PC-3 (cell line): ENCODE data around the gene PLK5. TPM values are rescaled to one million over a fixed set of nuclear protein-coding genes. Genes with fewer than 3 reads are reported as not detected.
A peak's percentile ranks its signal among the peaks of the same experiment; 100 is the strongest.

Source experiments
- ATAC-seq: fragments of 200-7000 bp; cut with Tn5 transposase; 2 replicates; pipeline ENCODE4 v1.9.1; 2020; ENCODE audit warnings: mild to moderate bottlenecking, moderate library complexity
- BruUV-seq: library from RNA; stranded (reverse); fragments of 400-500 nt; replicated peaks from 2 replicates; lab custom pipeline; 2021; lab: Mats Ljungman, UMichigan
- CTCF ChIA-PET: fragments of 300-600 bp; sonication (Branson Sonifier 250); formaldehyde crosslinking; loops from one replicate; lab custom pipeline; 2022; ENCODE audit warnings: antibody characterized with exemption; lab: Charles Lee
- POLR2A ChIA-PET: fragments of 300-600 bp; sonication (Branson Sonifier 250); formaldehyde crosslinking; loops from one replicate; lab custom pipeline; 2022; ENCODE audit warnings: antibody characterized with exemption; ENCODE audit not compliant: unreplicated experiment; lab: Charles Lee
- DNase-seq: peaks from one replicate; pipeline ENCODE4 v3.0.0-alpha.2; 2015
- H2AFZ ChIP-seq: fragments of 300-600 bp; sonication (generic); 2 replicates; pipeline ENCODE4 v1.6.0; 2016; ENCODE audit warnings: antibody characterized with exemption, low read length
- H3F3A ChIP-seq: fragments of 300-600 bp; sonication (generic); one replicate; pipeline ENCODE4 v1.6.0; 2017; ENCODE audit warnings: antibody characterized with exemption, low read length, control low read depth, mild to moderate bottlenecking; ENCODE audit not compliant: unreplicated experiment
- H3K27ac ChIP-seq: fragments of 300-600 bp; sonication (generic); 2 replicates; pipeline ENCODE4 v1.5.1; 2016; ENCODE audit warnings: mild to moderate bottlenecking, low read length
- H3K27me3 ChIP-seq: fragments of 300-600 bp; sonication (generic); 2 replicates; pipeline ENCODE4 v1.6.1; 2016; ENCODE audit warnings: low read length, mixed read lengths
- H3K36me3 ChIP-seq: fragments of 300-600 bp; sonication (generic); 2 replicates; pipeline ENCODE4 v1.6.1; 2016; ENCODE audit warnings: low read depth, mixed run types, low read length, mixed read lengths
- H3K4me1 ChIP-seq: fragments of 300-600 bp; sonication (generic); 2 replicates; pipeline ENCODE4 v1.5.1; 2016; ENCODE audit warnings: low read length; ENCODE audit not compliant: insufficient read depth
- H3K4me2 ChIP-seq: fragments of 300-600 bp; sonication (generic); 2 replicates; pipeline ENCODE4 v1.6.0; 2016; ENCODE audit warnings: low read length
- H3K4me3 ChIP-seq: fragments of 300-600 bp; sonication (generic); 2 replicates; pipeline ENCODE4 v1.5.1; 2016; ENCODE audit warnings: mild to moderate bottlenecking, low read length, mixed read lengths
- H3K79me2 ChIP-seq: fragments of 300-600 bp; sonication (generic); 2 replicates; pipeline ENCODE4 v1.6.1; 2017; ENCODE audit warnings: low read length, mixed read lengths
- H3K9ac ChIP-seq: fragments of 300-600 bp; sonication (generic); 2 replicates; pipeline ENCODE4 v1.6.0; 2016; ENCODE audit warnings: mild to moderate bottlenecking, low read length
- H3K9me2 ChIP-seq: fragments of 300-600 bp; sonication (generic); replicated peaks from 2 replicates; pipeline ENCODE4 v1.6.1; 2016; ENCODE audit warnings: mixed run types, low read length, mixed read lengths
- H3K9me3 ChIP-seq: fragments of 300-600 bp; sonication (generic); 2 replicates; pipeline ENCODE4 v1.6.1; 2016; ENCODE audit warnings: low read length, mixed read lengths
- H4K20me1 ChIP-seq: fragments of 300-600 bp; sonication (generic); 2 replicates; pipeline ENCODE4 v1.6.1; 2016; ENCODE audit warnings: low read length, mixed read lengths
- EZH2 ChIP-seq: fragments of 300-600 bp; sonication (generic); IDR thresholded peaks from one replicate; pipeline ENCODE4 v1.6.1; 2017; ENCODE audit warnings: antibody characterized with exemption, mild to moderate bottlenecking, low read length; ENCODE audit not compliant: unreplicated experiment
- EZH2phosphoT487 ChIP-seq: fragments of 300-600 bp; sonication (generic); IDR thresholded peaks from 2 replicates; pipeline ENCODE4 v1.6.1; 2018; ENCODE audit warnings: mild to moderate bottlenecking, antibody characterized with exemption, low read length, borderline replicate concordance
- intact Hi-C: fragments of 100-400 bp; cut with micrococcal nuclease; formaldehyde crosslinking; loops from 2 replicates; pipeline ENCODE4 v1.9.0; 2023
- total RNA-seq: library from RNA; depleted of rRNA; stranded (reverse); fragments of >200 nt; gene quantifications from 2 replicates; pipeline ENCODE4 v1.2.3, GENCODE V29; 2014
- TF ChIP-seq, protein P1 (sequence below): fragments of 300-600 bp; sonication (generic); conservative IDR thresholded peaks from 2 replicates; pipeline ENCODE4 v1.5.1; 2017; ENCODE audit warnings: antibody characterized with exemption, low read depth, mild to moderate bottlenecking, low read length

The PLK5 gene
- total RNA-seq, 1 experiment from 2014 or later: not detected

DNA sequence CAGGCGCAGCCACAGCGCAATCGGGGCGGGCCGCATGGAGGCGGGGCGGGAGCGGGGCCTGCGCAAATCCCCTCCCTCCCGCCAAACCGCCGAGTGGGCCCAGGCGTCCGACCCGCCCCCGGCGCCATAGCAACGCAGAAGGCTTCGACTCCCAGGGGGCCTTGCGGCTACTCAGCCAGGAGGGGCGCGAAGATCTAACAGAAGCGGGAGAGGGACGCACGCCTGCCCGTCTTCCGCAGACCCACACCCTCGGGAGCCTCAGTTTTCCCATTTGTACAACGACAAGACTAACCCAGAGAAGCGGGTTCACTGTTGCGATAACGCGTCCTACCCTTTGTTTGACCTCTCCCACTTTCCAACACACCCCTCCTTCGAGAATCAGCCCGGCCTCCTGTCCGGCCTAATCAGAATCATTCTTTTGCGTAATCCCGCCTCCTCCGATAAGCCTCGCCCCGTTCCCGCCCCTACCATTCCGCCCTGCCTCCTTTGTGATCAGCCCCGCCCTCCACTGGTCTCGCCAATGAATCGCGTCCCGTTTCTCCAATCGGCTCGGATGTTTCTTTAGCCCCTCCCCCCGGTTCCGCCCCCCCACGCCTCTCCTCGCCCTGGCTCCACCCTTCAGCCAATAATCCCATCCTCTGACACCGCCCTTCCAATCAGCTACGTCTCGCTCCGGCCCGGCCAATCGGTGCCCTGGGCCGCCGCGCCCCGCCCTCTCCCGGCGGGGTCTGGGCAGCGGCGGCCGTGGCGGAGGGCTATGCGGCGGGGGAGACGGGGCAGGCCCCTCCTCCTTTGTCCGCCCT is 33.4 kb upstream of the PLK5 start, which contains the start of gene PCSK4:
Gene PCSK4, minus strand, starts transcription at position 40 of the 803 bp plus-strand sequence. Its CDS starts 4 bp downstream, at position 36.
- Histone ChIP-seq H3K9me2 (no peaks in the 10 kb centered on the region), H4K20me1 (no peaks in the 10 kb centered on the region), H3K4me1 (peaks cover 12% of the 10 kb centered on the region), H3K9ac (peak within 1 kb of the TSS; percentile 67), H3F3A (no peaks in the 10 kb centered on the region), H3K36me3 (no peaks in the 10 kb centered on the region), H3K27me3 (no peaks in the 10 kb centered on the region), H2AFZ (peak within 1 kb of the TSS; percentile 93), H3K9me3 (no peaks in the 10 kb centered on the region), H3K4me2 (peak within 1 kb of the TSS; percentile 92), H3K27ac (no peak within 1 kb of the TSS), H3K4me3 (peak within 1 kb of the TSS; percentile 76), H3K79me2 (0 out of 2 replicates have a peak, but pooled peaks cover 3% of the 10 kb centered on the region)
- ATAC-seq (peak; percentile 88), DNase-seq (peak; percentile 96)
- ChIA-PET CTCF (interaction anchor here (0.6 to 1.0 kb wide), 2 partner anchors 19 to 256 kb away, joined by 3 to 4 read pairs; no protein-coding TSS in a partner anchor), POLR2A (no interaction called here)
- intact Hi-C loops: no loop called here
- BruUV-seq: no TSS peak
- TF ChIP-seq EZH2 (no peak), EZH2phosphoT487 (no peak)
- TF ChIP-seq, protein P1, sequence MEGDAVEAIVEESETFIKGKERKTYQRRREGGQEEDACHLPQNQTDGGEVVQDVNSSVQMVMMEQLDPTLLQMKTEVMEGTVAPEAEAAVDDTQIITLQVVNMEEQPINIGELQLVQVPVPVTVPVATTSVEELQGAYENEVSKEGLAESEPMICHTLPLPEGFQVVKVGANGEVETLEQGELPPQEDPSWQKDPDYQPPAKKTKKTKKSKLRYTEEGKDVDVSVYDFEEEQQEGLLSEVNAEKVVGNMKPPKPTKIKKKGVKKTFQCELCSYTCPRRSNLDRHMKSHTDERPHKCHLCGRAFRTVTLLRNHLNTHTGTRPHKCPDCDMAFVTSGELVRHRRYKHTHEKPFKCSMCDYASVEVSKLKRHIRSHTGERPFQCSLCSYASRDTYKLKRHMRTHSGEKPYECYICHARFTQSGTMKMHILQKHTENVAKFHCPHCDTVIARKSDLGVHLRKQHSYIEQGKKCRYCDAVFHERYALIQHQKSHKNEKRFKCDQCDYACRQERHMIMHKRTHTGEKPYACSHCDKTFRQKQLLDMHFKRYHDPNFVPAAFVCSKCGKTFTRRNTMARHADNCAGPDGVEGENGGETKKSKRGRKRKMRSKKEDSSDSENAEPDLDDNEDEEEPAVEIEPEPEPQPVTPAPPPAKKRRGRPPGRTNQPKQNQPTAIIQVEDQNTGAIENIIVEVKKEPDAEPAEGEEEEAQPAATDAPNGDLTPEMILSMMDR: no peak

DNA sequence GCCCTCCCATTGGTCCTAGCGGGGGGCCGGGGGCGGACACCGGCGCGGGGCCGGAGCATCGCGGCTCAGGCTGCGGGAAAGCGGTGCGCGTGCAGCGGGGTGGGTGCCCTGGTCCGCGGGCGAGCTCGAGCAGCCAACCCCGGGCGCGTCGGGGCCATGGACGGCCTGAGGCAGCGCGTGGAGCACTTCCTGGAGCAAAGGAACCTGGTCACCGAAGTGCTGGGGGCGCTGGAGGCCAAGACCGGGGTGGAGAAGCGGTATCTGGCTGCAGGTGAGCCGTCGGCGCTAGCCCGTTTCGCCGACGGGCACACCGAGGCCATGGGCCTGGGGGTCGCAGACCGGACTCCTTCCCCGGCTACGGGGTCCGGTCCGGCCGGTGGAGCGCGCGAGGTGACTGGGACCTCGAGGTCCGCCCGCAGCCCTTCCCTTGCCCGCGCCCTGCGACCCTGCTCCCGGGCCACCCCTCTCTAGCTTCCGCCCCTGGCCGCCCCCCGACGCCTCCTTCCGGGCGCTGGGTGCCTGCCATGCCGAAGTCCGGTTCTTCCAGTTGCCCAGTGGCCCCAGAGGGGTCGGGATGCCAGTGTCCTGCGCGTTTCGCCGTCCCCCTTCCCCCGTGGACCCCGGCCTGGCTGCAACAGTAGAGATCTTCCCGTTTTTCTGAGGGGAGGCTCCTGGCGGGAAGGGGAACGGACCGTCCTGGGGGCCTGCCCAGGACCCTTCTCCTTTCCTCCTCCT is 32.6 kb upstream of the PLK5 start, which contains the start of gene REEP6:
Gene REEP6, plus strand, starts transcription at position 68 of the 735 bp plus-strand sequence. Its CDS starts 89 bp downstream, at position 157.
- no peak within 1 kb of the TSS for H3K27ac ChIP-seq
- no TSS peak for BruUV-seq
- peak within 1 kb of the TSS; percentile 93 for H2AFZ ChIP-seq
- H3K9ac ChIP-seq: peak within 1 kb of the TSS; percentile 67
- H3K4me2 ChIP-seq: peak within 1 kb of the TSS; percentile 92
- H3K79me2 ChIP-seq: 0 out of 2 replicates have a peak, but pooled peaks cover 3% of the 10 kb centered on the region
- no peaks in the 10 kb centered on the region for H3K9me3 ChIP-seq
- no peaks in the 10 kb centered on the region for H3K27me3 ChIP-seq
- ChIA-PET POLR2A (no interaction called here), CTCF (interaction anchor here (0.6 to 1.0 kb wide), 2 partner anchors 20 to 255 kb away, joined by 3 to 4 read pairs; no protein-coding TSS in a partner anchor)
- no peak for DNase-seq
- peaks cover 12% of the 10 kb centered on the region for H3K4me1 ChIP-seq
- no peak for TF ChIP-seq EZH2
- TF ChIP-seq, protein P1: no peak
- no peak for TF ChIP-seq EZH2phosphoT487
- H3F3A ChIP-seq: no peaks in the 10 kb centered on the region
- no peak for ATAC-seq
- H3K9me2 ChIP-seq: no peaks in the 10 kb centered on the region
- intact Hi-C loops: no loop called here
- no peaks in the 10 kb centered on the region for H3K36me3 ChIP-seq
- H3K4me3 ChIP-seq: peak within 1 kb of the TSS; percentile 76
- H4K20me1 ChIP-seq: no peaks in the 10 kb centered on the region
